ENCODE data around the gene ZNF280C.

GRCh38 chrX:130300010-130300282, 31.2 kb upstream of the ZNF280C start:
- no peak for TF ChIP-seq CTCF (IDR thresholded peaks at IDR 0.05; ENCODE audit: poor library complexity)
- no peak for TF ChIP-seq EZH2phosphoT487 (IDR thresholded peaks at IDR 0.05; ENCODE audit: low read depth, severe bottlenecking, unreplicated experiment)
